CD4-positive, CD25-positive, alpha-beta regulatory T cell (primary cell): Measurements from ENCODE around the gene SSTR4. TPM values are rescaled to one million over a fixed set of nuclear protein-coding genes. Genes with fewer than 3 reads are reported as not detected.
"Not testable (repeated sequence)": the region's sequence is repeated elsewhere in the genome, so short reads cannot be mapped to it uniquely, and the experiment has no call there.

Experiments used
- ATAC-seq, 2 donors: fragments of 150-1000 bp; cut with Tn5 transposase; one replicate each; pipeline ENCODE4 v1.10.0; 2021; ENCODE audit warnings: low read depth in 2 of 2, moderate number of reproducible peaks in 2 of 2, moderate library complexity in 1 of 2
- DNase-seq, 3 donors: peaks; one replicate each; pipeline versions ENCODE4 v3.0.0 to v3.0.0-alpha.2; 2012 to 2022; ENCODE audit warnings: mixed read lengths in 1 of 3
- H3K27ac ChIP-seq: one replicate; pipeline ENCODE4 v1.7.0; 2013; ENCODE audit warnings: mild to moderate bottlenecking, low read length; ENCODE audit not compliant: insufficient read depth, poor library complexity, severe bottlenecking
- H3K27me3 ChIP-seq: one replicate; pipeline ENCODE4 v1.7.0; 2013; ENCODE audit warnings: low read length; ENCODE audit not compliant: control insufficient read depth, insufficient read depth
- H3K36me3 ChIP-seq: one replicate; pipeline ENCODE4 v1.7.0; 2013; ENCODE audit warnings: mild to moderate bottlenecking, low read length, moderate library complexity; ENCODE audit not compliant: control insufficient read depth, insufficient read depth
- H3K4me1 ChIP-seq: 2 replicates; pipeline ENCODE4 v1.7.0; 2013; ENCODE audit warnings: mild to moderate bottlenecking, low read length; ENCODE audit not compliant: insufficient read depth, control insufficient read depth, poor library complexity, severe bottlenecking
- H3K4me3 ChIP-seq: one replicate; pipeline ENCODE4 v1.7.0; 2013; ENCODE audit warnings: low read depth, mild to moderate bottlenecking, low read length, moderate library complexity
- H3K9me3 ChIP-seq, 2 experiments: 1 replicate in 1 of 2; 2 replicates in 1 of 2; pipeline ENCODE4 v1.7.0; 2013; ENCODE audit warnings: low read length in 2 of 2, mild to moderate bottlenecking in 1 of 2, moderate library complexity in 1 of 2; ENCODE audit not compliant: control insufficient read depth in 2 of 2
- H3K27ac Mint-ChIP-seq, 3 donors: one replicate each; pipeline ENCODE4 v1.8.0; 2020 to 2022; ENCODE audit warnings: mild to moderate bottlenecking in 3 of 3, mixed read lengths in 3 of 3, moderate library complexity in 2 of 3
- H3K27me3 Mint-ChIP-seq: one replicate; pipeline ENCODE4 v1.8.0; 2022; ENCODE audit warnings: mild to moderate bottlenecking, mixed read lengths
- H3K36me3 Mint-ChIP-seq: one replicate; pipeline ENCODE4 v1.8.0; 2020; ENCODE audit warnings: mixed read lengths
- H3K4me1 Mint-ChIP-seq, 4 donors: one replicate each; pipeline ENCODE4 v1.8.0; 2020 to 2022; ENCODE audit warnings: mixed read lengths in 4 of 4, mild to moderate bottlenecking in 1 of 4
- H3K4me3 Mint-ChIP-seq, 4 donors: one replicate each; pipeline ENCODE4 v1.8.0; 2020 to 2022; ENCODE audit warnings: mild to moderate bottlenecking in 4 of 4, mixed read lengths in 4 of 4, moderate library complexity in 3 of 4
- H3K9me3 Mint-ChIP-seq, 7 donors: one replicate each; pipeline ENCODE4 v1.8.0; 2020 to 2022; ENCODE audit warnings: mixed read lengths in 7 of 7, mild to moderate bottlenecking in 3 of 7, moderate library complexity in 2 of 7
- polyA plus RNA-seq, 4 donors: library from polyadenylated mRNA; unstranded; fragments of 300-500 nt; fragmentation: Illumina TruSeq; gene quantifications; one replicate each; pipeline ENCODE4 v1.2.3, GENCODE V29; 2021
- total RNA-seq: library from RNA; stranded (reverse); gene quantifications from one replicate; pipeline ENCODE4 v1.2.3, GENCODE V29; 2022

SSTR4 gene
- total and polyA plus RNA-seq, 5 donors from 2014 or later, result not detected

DNA sequence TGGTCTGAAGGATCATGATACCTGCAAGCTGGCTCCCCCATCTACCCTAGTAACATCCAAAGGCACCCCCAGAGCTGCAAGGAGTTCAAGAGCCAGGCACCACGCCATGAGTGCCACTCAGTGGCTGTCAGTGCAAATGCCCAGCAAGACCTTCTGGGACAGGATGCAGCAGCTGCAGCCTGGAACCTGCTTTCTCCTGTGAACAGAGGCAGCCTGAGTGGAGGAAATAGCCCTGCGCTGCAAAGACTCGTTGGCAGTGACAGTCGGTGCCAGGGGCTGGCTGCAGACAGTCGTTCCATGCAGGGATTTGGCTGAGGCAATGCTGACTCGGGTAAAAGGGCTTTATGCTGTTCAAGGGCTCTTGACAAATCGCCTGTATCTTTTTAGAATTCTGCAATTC is 15.7 kb upstream of the SSTR4 start:
- ATAC-seq, result no peak
- no peak overlapping the region for H3K4me3 Mint-ChIP-seq
- H3K9me3 Mint-ChIP-seq, result peaks cover 0 to 2% (median 0%) of the 10 kb centered on the region in 7 donors
- H3K4me3 ChIP-seq, result no peak overlapping the region
- H3K4me1 ChIP-seq, result no peaks in the 10 kb centered on the region
- no peak overlapping the region for H3K27ac Mint-ChIP-seq
- no peak for DNase-seq
- no peaks in the 10 kb centered on the region for H3K36me3 ChIP-seq
- no peaks in the 10 kb centered on the region for H3K27me3 ChIP-seq
- no peaks in the 10 kb centered on the region for H3K27me3 Mint-ChIP-seq
- no peaks in the 10 kb centered on the region for H3K9me3 ChIP-seq
- no peak overlapping the region for H3K27ac ChIP-seq
- no peaks in the 10 kb centered on the region for H3K36me3 Mint-ChIP-seq
- no peaks in the 10 kb centered on the region for H3K4me1 Mint-ChIP-seq

DNA sequence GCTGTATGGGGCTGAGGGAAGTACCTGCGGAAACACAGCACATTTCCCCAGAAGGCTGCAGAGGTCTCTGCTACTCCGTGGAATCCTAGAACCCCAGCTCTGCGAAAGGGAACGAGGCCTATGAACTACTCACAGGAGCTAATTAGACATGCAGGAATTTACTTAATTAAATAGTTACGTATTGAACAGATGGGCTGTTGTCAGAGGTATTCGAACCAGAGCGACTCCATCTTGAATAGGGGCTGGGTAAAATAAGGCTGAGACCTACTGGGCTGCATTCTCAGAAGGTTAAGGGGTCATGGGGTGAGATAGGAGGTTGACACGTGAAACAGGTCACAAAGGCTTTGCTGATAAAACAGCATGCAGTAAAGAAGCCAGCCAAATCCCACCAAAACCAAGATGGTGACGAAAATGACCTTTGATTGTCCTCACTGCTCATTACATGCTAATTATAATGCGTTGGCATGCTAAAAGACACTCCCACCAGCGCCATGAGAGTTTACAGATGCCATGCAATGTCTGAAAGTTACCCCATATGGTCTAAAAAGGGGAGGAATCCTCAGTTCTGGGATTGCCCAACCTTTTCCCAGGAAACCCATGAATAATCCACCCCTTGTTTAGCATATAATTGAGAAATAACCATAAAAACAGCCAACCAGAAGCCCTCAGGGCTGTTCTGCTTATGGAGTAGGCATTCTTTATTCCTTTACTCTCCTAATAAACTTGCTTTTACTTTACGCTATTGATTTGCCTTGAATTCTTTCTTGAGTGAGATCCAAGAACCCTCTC is 14.7 kb upstream of the SSTR4 start:
- ATAC-seq (no peak), DNase-seq (no peak)
- Mint-ChIP-seq H3K27ac (no peak overlapping the region), H3K36me3 (no peaks in the 10 kb centered on the region), H3K9me3 (peaks cover 0 to 2% (median 0%) of the 10 kb centered on the region in 7 donors), H3K27me3 (no peaks in the 10 kb centered on the region), H3K4me1 (no peaks in the 10 kb centered on the region), H3K4me3 (no peak overlapping the region)
- Histone ChIP-seq H3K4me1 (no peaks in the 10 kb centered on the region), H3K9me3 (no peaks in the 10 kb centered on the region), H3K36me3 (no peaks in the 10 kb centered on the region), H3K27ac (no peak overlapping the region), H3K27me3 (no peaks in the 10 kb centered on the region), H3K4me3 (no peak overlapping the region)

DNA sequence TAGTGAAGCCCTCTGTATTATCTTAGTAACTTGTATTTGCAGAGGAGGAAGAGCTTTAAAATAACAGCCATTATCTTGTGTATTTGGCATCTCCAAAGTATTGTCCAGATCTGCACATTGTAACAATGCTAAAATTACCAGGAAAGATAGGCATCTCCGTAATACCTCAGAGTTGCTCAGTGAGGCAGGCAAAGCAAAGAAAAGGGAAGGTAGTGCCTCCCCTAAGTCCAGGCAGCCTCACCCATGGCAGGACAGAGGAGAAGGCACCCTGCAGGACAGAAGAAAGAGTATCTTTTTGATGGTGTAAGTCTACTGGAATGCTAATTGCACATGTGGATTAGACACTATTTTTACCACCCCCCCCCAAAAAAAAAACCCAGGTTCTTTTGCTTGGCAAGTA is 13.6 kb upstream of the SSTR4 start:
- Mint-ChIP-seq H3K9me3 (peaks cover 0 to 2% (median 0%) of the 10 kb centered on the region in 7 donors), H3K36me3 (no peaks in the 10 kb centered on the region), H3K27me3 (no peaks in the 10 kb centered on the region), H3K4me3 (no peak overlapping the region), H3K4me1 (no peaks in the 10 kb centered on the region), H3K27ac (no peak overlapping the region)
- Histone ChIP-seq H3K27me3 (no peaks in the 10 kb centered on the region), H3K36me3 (no peaks in the 10 kb centered on the region), H3K4me1 (no peaks in the 10 kb centered on the region), H3K4me3 (no peak overlapping the region), H3K9me3 (no peaks in the 10 kb centered on the region), H3K27ac (no peak overlapping the region)
- DNase-seq (no peak), ATAC-seq (no peak)

DNA sequence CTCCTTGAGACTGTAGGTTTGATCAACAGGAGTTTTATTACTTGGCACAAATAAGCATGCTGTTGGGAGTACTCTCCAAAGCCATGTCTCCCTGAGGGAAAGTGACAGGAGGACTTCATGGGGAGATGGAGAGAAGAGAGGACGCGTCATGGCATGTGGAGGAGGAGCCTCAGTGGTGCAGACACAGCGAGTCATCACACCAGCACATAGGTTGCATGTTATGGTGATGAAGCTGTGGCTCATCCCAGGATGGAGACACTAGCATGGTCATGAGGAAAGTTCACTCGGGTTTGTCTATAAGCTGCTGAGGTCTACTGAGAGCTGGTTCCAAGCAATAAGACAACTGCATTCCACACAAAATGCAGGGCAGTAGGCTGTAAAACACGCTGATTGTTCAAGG is 13.2 kb upstream of the SSTR4 start:
- Histone ChIP-seq H3K4me3 (no peak overlapping the region), H3K9me3 (no peaks in the 10 kb centered on the region), H3K27me3 (no peaks in the 10 kb centered on the region), H3K4me1 (no peaks in the 10 kb centered on the region), H3K36me3 (no peaks in the 10 kb centered on the region), H3K27ac (no peak overlapping the region)
- Mint-ChIP-seq H3K36me3 (no peaks in the 10 kb centered on the region), H3K27ac (no peak overlapping the region), H3K27me3 (no peaks in the 10 kb centered on the region), H3K9me3 (peaks cover 0 to 2% (median 0%) of the 10 kb centered on the region in 7 donors), H3K4me3 (no peak overlapping the region), H3K4me1 (no peaks in the 10 kb centered on the region)
- DNase-seq (no peak), ATAC-seq (no peak)

DNA sequence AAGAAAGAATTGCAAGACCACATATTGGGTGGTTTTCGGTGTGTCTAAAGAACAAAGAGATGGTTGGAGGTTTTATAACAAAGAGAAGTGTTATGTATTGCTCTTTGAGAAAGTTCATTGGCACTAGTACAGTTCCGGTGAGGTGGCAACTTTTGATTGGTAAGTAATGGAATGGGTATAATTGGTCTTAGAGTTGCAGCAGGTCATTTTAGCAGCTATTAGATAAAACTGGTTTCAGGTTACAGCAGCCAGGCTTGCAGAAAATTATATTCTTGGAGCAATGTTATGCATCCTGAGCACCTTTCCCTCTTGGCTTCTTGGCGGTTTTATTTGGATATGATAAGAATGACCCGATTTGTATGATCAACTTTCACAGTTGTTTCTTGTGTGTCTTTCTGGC is 12.3 kb upstream of the SSTR4 start:
- no peak overlapping the region for H3K4me3 ChIP-seq
- Mint-ChIP-seq H3K27ac (no peak overlapping the region), H3K4me1 (no peaks in the 10 kb centered on the region), H3K9me3 (peaks cover 0 to 2% (median 0%) of the 10 kb centered on the region in 7 donors), H3K36me3 (no peaks in the 10 kb centered on the region), H3K4me3 (no peak overlapping the region), H3K27me3 (no peaks in the 10 kb centered on the region)
- no peak overlapping the region for H3K27ac ChIP-seq
- no peaks in the 10 kb centered on the region for H3K9me3 ChIP-seq
- no peaks in the 10 kb centered on the region for H3K36me3 ChIP-seq
- H3K27me3 ChIP-seq, result no peaks in the 10 kb centered on the region
- DNase-seq, result no peak
- ATAC-seq, result no peak
- no peaks in the 10 kb centered on the region for H3K4me1 ChIP-seq

DNA sequence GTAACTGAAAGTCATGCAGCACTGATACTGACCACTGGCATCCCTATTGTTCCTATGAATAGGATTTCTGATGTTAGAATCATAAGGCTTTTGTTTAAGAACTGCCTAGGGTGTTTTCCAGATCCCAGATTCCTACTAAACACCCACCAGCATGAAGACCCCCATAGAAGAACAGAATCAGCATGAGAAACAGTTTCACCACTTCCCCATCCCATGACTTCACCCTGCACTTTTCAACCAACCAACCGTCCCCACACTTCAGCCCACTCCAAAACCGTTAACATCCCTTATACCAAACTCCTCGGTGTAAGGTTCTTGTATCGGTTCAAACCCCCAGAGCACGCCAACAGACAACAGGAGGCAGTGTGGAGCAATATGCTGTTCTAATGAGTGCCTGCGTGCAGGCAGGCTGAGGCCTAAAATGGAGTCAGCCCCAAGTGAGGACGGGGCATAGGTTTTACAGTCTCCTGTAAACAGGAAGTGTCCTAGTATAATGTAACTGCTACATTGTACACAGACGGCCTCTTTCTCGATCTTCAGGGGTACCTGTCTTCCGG is 11.4 kb upstream of the SSTR4 start:
- Histone ChIP-seq H3K4me3 (no peak overlapping the region), H3K9me3 (no peaks in the 10 kb centered on the region), H3K27ac (no peak overlapping the region), H3K36me3 (no peaks in the 10 kb centered on the region), H3K4me1 (no peaks in the 10 kb centered on the region), H3K27me3 (no peaks in the 10 kb centered on the region)
- no peak overlapping the region for H3K27ac Mint-ChIP-seq
- H3K36me3 Mint-ChIP-seq, result no peaks in the 10 kb centered on the region
- no peak for DNase-seq
- H3K9me3 Mint-ChIP-seq, result no peaks in the 10 kb centered on the region
- ATAC-seq, result no peak
- no peaks in the 10 kb centered on the region for H3K27me3 Mint-ChIP-seq
- no peak overlapping the region for H3K4me3 Mint-ChIP-seq
- H3K4me1 Mint-ChIP-seq, result no peaks in the 10 kb centered on the region

DNA sequence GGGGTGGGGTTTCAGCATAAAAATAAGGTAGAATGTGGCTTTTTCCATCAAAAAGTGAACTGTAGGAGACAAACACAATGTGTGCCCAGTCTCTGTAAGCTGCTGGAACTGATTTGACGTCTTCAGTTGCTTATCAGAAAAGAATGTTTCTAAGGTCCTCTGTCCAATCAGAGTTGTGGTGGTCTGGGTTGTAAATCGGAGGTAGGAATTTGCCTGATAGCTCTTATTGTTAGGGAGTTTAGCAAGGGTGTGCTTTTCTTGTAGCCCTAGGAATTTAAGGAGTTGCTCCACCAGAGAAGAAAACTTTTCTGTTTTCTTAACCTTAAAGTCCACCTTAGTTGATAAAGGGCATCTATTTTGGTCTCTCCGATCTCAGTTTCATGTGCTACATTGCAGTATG is 10.4 kb upstream of the SSTR4 start:
- no peaks in the 10 kb centered on the region for H3K9me3 Mint-ChIP-seq
- H3K36me3 Mint-ChIP-seq, result no peaks in the 10 kb centered on the region
- DNase-seq (no peak), ATAC-seq (no peak)
- H3K4me3 ChIP-seq, result no peak overlapping the region
- no peaks in the 10 kb centered on the region for H3K36me3 ChIP-seq
- H3K27me3 Mint-ChIP-seq, result peaks cover 3% of the 10 kb centered on the region
- H3K9me3 ChIP-seq, result no peaks in the 10 kb centered on the region
- no peak overlapping the region for H3K4me3 Mint-ChIP-seq
- no peaks in the 10 kb centered on the region for H3K27me3 ChIP-seq
- no peak overlapping the region for H3K27ac ChIP-seq
- H3K4me1 ChIP-seq, result no peaks in the 10 kb centered on the region
- no peaks in the 10 kb centered on the region for H3K4me1 Mint-ChIP-seq
- no peak overlapping the region for H3K27ac Mint-ChIP-seq

DNA sequence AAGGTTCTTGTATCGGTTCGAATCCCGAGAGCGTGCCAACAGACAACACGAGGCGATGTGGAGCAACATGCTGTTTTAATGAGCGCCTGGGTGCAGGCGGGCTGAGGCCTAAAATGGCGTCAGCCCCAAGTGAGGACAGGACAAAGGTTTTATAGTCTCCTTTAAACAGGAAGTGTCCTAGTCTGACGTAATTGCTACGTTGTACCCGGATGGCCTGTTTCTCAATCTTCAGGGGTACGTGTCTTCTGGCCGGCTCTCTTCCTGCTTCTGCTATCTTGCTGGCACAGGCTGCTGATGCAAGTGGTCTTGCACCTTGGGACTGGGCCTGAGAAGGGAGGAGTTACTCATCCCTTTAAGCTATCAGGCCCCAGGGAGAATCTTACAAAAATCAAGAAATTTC is 9.6 kb upstream of the SSTR4 start:
- not testable (repeated sequence) for H3K9me3 ChIP-seq, H3K4me3 ChIP-seq, H3K27me3 Mint-ChIP-seq, DNase-seq, H3K4me1 ChIP-seq, H3K36me3 Mint-ChIP-seq, H3K36me3 ChIP-seq, H3K27me3 ChIP-seq, H3K9me3 Mint-ChIP-seq, H3K27ac Mint-ChIP-seq, ATAC-seq, H3K4me1 Mint-ChIP-seq, H3K27ac ChIP-seq, H3K4me3 Mint-ChIP-seq
